Renal cortex interstitium (tissue), 11 donors: ENCODE data around the gene IL17RA. TPM values are rescaled to one million over a fixed set of nuclear protein-coding genes. Genes with fewer than 3 reads are reported as not detected.

Experiments used
- DNase-seq, 11 donors: peaks; one replicate each; pipeline ENCODE4 v3.0.0-alpha.2; 2013; ENCODE audit warnings: low read depth in 9 of 11, low spot score in 4 of 11; ENCODE audit errors: extremely low read depth in 1 of 11
- polyA plus RNA-seq, 3 donors: library from polyadenylated mRNA; unstranded; fragments of 120-200 nt; gene quantifications; one replicate each; pipeline ENCODE4 v1.2.1, GENCODE V29; 2013; ENCODE audit not compliant: insufficient read length in 3 of 3

IL17RA gene
- polyA plus RNA-seq, 3 donors = 3.4 to 7.1 (median 5.9) TPM

- no peak for DNase-seq
Observed at GRCh38 chr22:17115236-17115635, 30.4 kb downstream of the IL17RA start.

GRCh38 chr22:17115945-17116565, 31.3 kb downstream of the IL17RA start:
- no peak for DNase-seq

- DNase-seq = no peak
Observed at GRCh38 chr22:17116572-17117330, 32.0 kb downstream of the IL17RA start.

GRCh38 chr22:17117400-17117799, 32.6 kb downstream of the IL17RA start:
- DNase-seq = no peak

- no peak for DNase-seq
Observed at GRCh38 chr22:17117890-17118289, 33.1 kb downstream of the IL17RA start.

- no peak for DNase-seq
Observed at GRCh38 chr22:17118342-17118741, 33.5 kb downstream of the IL17RA start.

- no peak for DNase-seq
Observed at GRCh38 chr22:17119481-17120202, 34.8 kb downstream of the IL17RA start.

GRCh38 chr22:17120281-17120680, 35.5 kb downstream of the IL17RA start:
- DNase-seq = peak in 9 of 11 donors; percentile 38 to 72 (median 60)

GRCh38 chr22:17120711-17121232, 36.0 kb downstream of the IL17RA start:
- no peak for DNase-seq

GRCh38 chr22:17121233-17122195, 36.7 kb downstream of the IL17RA start, which contains the start of gene TMEM121B:
Gene TMEM121B (minus strand): TSS chr22:17121360. CDS start chr22:17121127, 233 bp downstream.
- DNase-seq = peak in 9 of 11 donors; percentile 38 to 66 (median 51)

- DNase-seq = no peak
Observed at GRCh38 chr22:17130199-17130598, 45.4 kb downstream of the IL17RA start.

- DNase-seq = no peak
Observed at GRCh38 chr22:17131686-17132085, 46.9 kb downstream of the IL17RA start.

GRCh38 chr22:17132112-17132511, 47.3 kb downstream of the IL17RA start:
- no peak for DNase-seq

GRCh38 chr22:17133137-17133536, 48.3 kb downstream of the IL17RA start:
- no peak for DNase-seq

- DNase-seq = no peak
Observed at GRCh38 chr22:17135153-17135760, 50.5 kb downstream of the IL17RA start.

GRCh38 chr22:17137170-17137569, 52.4 kb downstream of the IL17RA start:
- no peak for DNase-seq

GRCh38 chr22:17137861-17138425, 53.1 kb downstream of the IL17RA start:
- DNase-seq = no peak

- no peak for DNase-seq
Observed at GRCh38 chr22:17138513-17138912, 53.7 kb downstream of the IL17RA start.
